ENCODE data around the gene HNMT.

GRCh38 chr2:137928547-137929518 lies 35.4 kb upstream of the HNMT start:
- TF ChIP-seq CTCF (IDR thresholded peaks at IDR 0.05) (no peak), POLR2A (IDR thresholded peaks at IDR 0.05) (no peak), POLR2AphosphoS5 (IDR thresholded peaks at IDR 0.05) (no peak)

Measured in gastroesophageal sphincter (tissue), 3 donors.